Kidney tubule cell (primary cell): ENCODE measurements around the gene MAMDC4.
"Not testable (repeated sequence)": the region's sequence is repeated elsewhere in the genome, so short reads cannot be mapped to it uniquely, and the experiment has no call there.

Experiments
- DNase-seq: peaks from one replicate; pipeline ENCODE4 v3.0.0-alpha.2; 2018; ENCODE audit warnings: low spot score

Gene MAMDC4

GRCh38 chr9:136839229-136840139, 12.7 kb upstream of the MAMDC4 start:
- no peak for DNase-seq

- DNase-seq: no peak
Measured at GRCh38 chr9:136840140-136840876, 11.8 kb upstream of the MAMDC4 start.

- DNase-seq: peak; percentile 79
Measured at GRCh38 chr9:136840877-136841645, 11.1 kb upstream of the MAMDC4 start.

- DNase-seq: not testable (repeated sequence)
Measured at GRCh38 chr9:136841646-136842379, 10.3 kb upstream of the MAMDC4 start.

- DNase-seq: peak; percentile 78
Measured at GRCh38 chr9:136842380-136842948, 9.7 kb upstream of the MAMDC4 start, which contains the start of gene AJM1. Gene AJM1 (plus strand): TSS chr9:136842478. CDS start chr9:136844415, 1,937 bp downstream.

GRCh38 chr9:136843159-136843800, 8.9 kb upstream of the MAMDC4 start:
- DNase-seq: not testable (repeated sequence)

- not testable (repeated sequence) for DNase-seq
Measured at GRCh38 chr9:136843801-136844740, 8.1 kb upstream of the MAMDC4 start.

- DNase-seq: no peak
Measured at GRCh38 chr9:136844761-136845464, 7.2 kb upstream of the MAMDC4 start.

- no peak for DNase-seq
Measured at GRCh38 chr9:136845465-136846260, 6.5 kb upstream of the MAMDC4 start.

GRCh38 chr9:136846376-136847087, 5.6 kb upstream of the MAMDC4 start:
- DNase-seq: no peak

- DNase-seq: peak; percentile 62
Measured at GRCh38 chr9:136847088-136847825, 4.9 kb upstream of the MAMDC4 start.

GRCh38 chr9:136847826-136848392, 4.2 kb upstream of the MAMDC4 start:
- DNase-seq: peak; percentile 86

- no peak for DNase-seq
Measured at GRCh38 chr9:136848393-136849037, 3.6 kb upstream of the MAMDC4 start.

- DNase-seq: peak; percentile 99
Measured at GRCh38 chr9:136849038-136849959, 2.8 kb upstream of the MAMDC4 start, which contains the start of gene PHPT1. Gene PHPT1 (plus strand): TSS chr9:136849409. CDS start chr9:136849431, 22 bp downstream.
